Spinal cord (tissue), 10 donors: ENCODE results near the gene ZC3H7A. TPM values are rescaled to one million over a fixed set of nuclear protein-coding genes. Genes with fewer than 3 reads are reported as not detected.
"Not testable (repeated sequence)": the region's sequence is repeated elsewhere in the genome, so short reads cannot be mapped to it uniquely, and the experiment has no call there.

Source experiments
- DNase-seq, 6 donors: peaks; one replicate each; pipeline versions ENCODE4 v3.0.0 to v3.0.0-alpha.2; 2013 to 2015; ENCODE audit warnings: low spot score in 6 of 6, low read depth in 4 of 6
- H3K27ac ChIP-seq: one replicate; pipeline ENCODE4 v1.5.1; 2013; ENCODE audit warnings: low read depth, low read length, control low read depth
- H3K27me3 ChIP-seq: one replicate; pipeline ENCODE4 v1.6.1; 2013; ENCODE audit warnings: low read length; ENCODE audit not compliant: control insufficient read depth, insufficient read depth
- H3K36me3 ChIP-seq: one replicate; pipeline ENCODE4 v1.6.1; 2013; ENCODE audit warnings: low read length; ENCODE audit not compliant: control insufficient read depth, insufficient read depth
- H3K4me1 ChIP-seq: one replicate; pipeline ENCODE4 v1.6.1; 2013; ENCODE audit warnings: low read length; ENCODE audit not compliant: control insufficient read depth, insufficient read depth
- H3K4me3 ChIP-seq: one replicate; pipeline ENCODE4 v1.5.1; 2013; ENCODE audit warnings: low read depth, low read length, control low read depth
- H3K9me3 ChIP-seq: one replicate; pipeline ENCODE4 v1.6.1; 2013; ENCODE audit warnings: low read length; ENCODE audit not compliant: control insufficient read depth, insufficient read depth
- WGBS: methylation state at CpG from one replicate; pipeline ENCODE4 v1.1.5; 2013; ENCODE audit warnings: missing lambda C conversion rate; ENCODE audit not compliant: insufficient coverage; 5-methylcytosine and 5-hydroxymethylcytosine counted together
- polyA plus RNA-seq, 2 donors: library from polyadenylated mRNA; unstranded; fragments of 120-200 nt; gene quantifications; one replicate each; pipeline ENCODE4 v1.2.1, GENCODE V29; 2013; ENCODE audit not compliant: insufficient read length in 2 of 2
- total RNA-seq, 2 donors: library from RNA; depleted of rRNA in 1 of 2; stranded (reverse); fragments of 120-200 nt in 1 of 2; fragments of >200 nt in 1 of 2; gene quantifications; one replicate each; pipeline versions ENCODE4 v1.2.3 to v1.2.4, GENCODE V29; 2013 to 2014
- donor health status: healthy.

Gene ZC3H7A
- total and polyA plus RNA-seq, 4 donors: 65.3 to 73.9 (median 66.7) TPM

GRCh38 chr16:11794447-11794846 is 2.6 kb downstream of the ZC3H7A start:
- WGBS: 10% methylated on average over 2 of the region's 2 CpGs
- Histone ChIP-seq H3K36me3 (peaks cover 16% of the 10 kb centered on the region), H3K9me3 (no peaks in the 10 kb centered on the region), H3K27me3 (no peaks in the 10 kb centered on the region), H3K4me3 (no peak overlapping the region), H3K27ac (peak overlapping the region; percentile 47), H3K4me1 (peaks cover 35% of the 10 kb centered on the region)
- no peak for DNase-seq

- peaks cover 30% of the 10 kb centered on the region for H3K4me1 ChIP-seq
- H3K27me3 ChIP-seq: no peaks in the 10 kb centered on the region
- no peak overlapping the region for H3K4me3 ChIP-seq
- H3K9me3 ChIP-seq: no peaks in the 10 kb centered on the region
- no peak for DNase-seq
- no peak overlapping the region for H3K27ac ChIP-seq
- H3K36me3 ChIP-seq: peaks cover 16% of the 10 kb centered on the region
- 81% methylated on average over 6 of the region's 7 CpGs for WGBS
Observed at GRCh38 chr16:11793840-11794239, 3.2 kb downstream of the ZC3H7A start.

- H3K4me3 ChIP-seq: no peak overlapping the region
- DNase-seq: peak in 1 of 6 donors; percentile 32
- no peaks in the 10 kb centered on the region for H3K9me3 ChIP-seq
- peaks cover 17% of the 10 kb centered on the region for H3K4me1 ChIP-seq
- 67% methylated on average over 4 of the region's 7 CpGs for WGBS
- H3K27me3 ChIP-seq: no peaks in the 10 kb centered on the region
- H3K27ac ChIP-seq: no peak overlapping the region
- peaks cover 19% of the 10 kb centered on the region for H3K36me3 ChIP-seq
Observed at GRCh38 chr16:11792410-11793241, 4.4 kb downstream of the ZC3H7A start.

GRCh38 chr16:11791144-11791828 is 5.8 kb downstream of the ZC3H7A start:
- no peaks in the 10 kb centered on the region for H3K27me3 ChIP-seq
- no peak overlapping the region for H3K4me3 ChIP-seq
- peaks cover 19% of the 10 kb centered on the region for H3K36me3 ChIP-seq
- no peaks in the 10 kb centered on the region for H3K9me3 ChIP-seq
- H3K27ac ChIP-seq: no peak overlapping the region
- 64% methylated on average over 6 of the region's 8 CpGs for WGBS
- H3K4me1 ChIP-seq: peaks cover 15% of the 10 kb centered on the region
- DNase-seq: no peak

- peaks cover 15% of the 10 kb centered on the region for H3K36me3 ChIP-seq
- WGBS: no CpG with 5 or more reads among the region's 3 CpGs
- no peaks in the 10 kb centered on the region for H3K9me3 ChIP-seq
- no peak for DNase-seq
- H3K27me3 ChIP-seq: no peaks in the 10 kb centered on the region
- no peak overlapping the region for H3K27ac ChIP-seq
- H3K4me1 ChIP-seq: peaks cover 6% of the 10 kb centered on the region
- H3K4me3 ChIP-seq: no peak overlapping the region
Observed at GRCh38 chr16:11788914-11789313, 8.1 kb downstream of the ZC3H7A start.

- H3K27me3 ChIP-seq, H3K4me1 ChIP-seq, DNase-seq, H3K4me3 ChIP-seq, H3K27ac ChIP-seq, H3K9me3 ChIP-seq: not testable (repeated sequence)
- H3K36me3 ChIP-seq: peaks cover 10% of the 10 kb centered on the region
- 96% methylated on average over 4 of the region's 13 CpGs for WGBS
Observed at GRCh38 chr16:11784980-11785599, 12.0 kb downstream of the ZC3H7A start.

GRCh38 chr16:11784381-11784780 is 12.7 kb downstream of the ZC3H7A start:
- H3K27me3 ChIP-seq, H3K4me1 ChIP-seq, H3K36me3 ChIP-seq, H3K9me3 ChIP-seq, H3K27ac ChIP-seq, DNase-seq, H3K4me3 ChIP-seq: not testable (repeated sequence)
- WGBS: no CpG with 5 or more reads among the region's 6 CpGs

GRCh38 chr16:11784038-11784369 is 13.1 kb downstream of the ZC3H7A start:
- Histone ChIP-seq H3K36me3 (peaks cover 7% of the 10 kb centered on the region), H3K4me1 (peaks cover 10% of the 10 kb centered on the region), H3K9me3 (no peaks in the 10 kb centered on the region), H3K27ac (peak overlapping the region; percentile 87), H3K4me3 (no peak overlapping the region), H3K27me3 (no peaks in the 10 kb centered on the region)
- no peak for DNase-seq

GRCh38 chr16:11783319-11784037 is 13.6 kb downstream of the ZC3H7A start:
- no peaks in the 10 kb centered on the region for H3K9me3 ChIP-seq
- no peak overlapping the region for H3K4me3 ChIP-seq
- peaks cover 11% of the 10 kb centered on the region for H3K36me3 ChIP-seq
- no peak for DNase-seq
- no CpG with 5 or more reads among the region's 5 CpGs for WGBS
- H3K27me3 ChIP-seq: no peaks in the 10 kb centered on the region
- peak overlapping the region; percentile 87 for H3K27ac ChIP-seq
- peaks cover 10% of the 10 kb centered on the region for H3K4me1 ChIP-seq
